HUDEP-2 (cell line): ENCODE measurements around the gene FYN.
"Not testable (repeated sequence)": the region's sequence is repeated elsewhere in the genome, so short reads cannot be mapped to it uniquely, and the experiment has no call there.

ENCODE experiments used
- DNase-seq, 76 experiments: peaks; one replicate each; lab custom pipeline; 2025; ENCODE audit not compliant: unreplicated experiment in 76 of 76; lab: John Stamatoyannopoulos, UW

Gene FYN

GRCh38 chr6:111835398-111835797 is 37.9 kb downstream of the FYN start:
- not testable (repeated sequence) for DNase-seq

GRCh38 chr6:111834356-111834755 is 38.9 kb downstream of the FYN start:
- no peak for DNase-seq

- DNase-seq, result no peak
These were observed 40.3 kb downstream of the FYN start for GRCh38 chr6:111832833-111833418.

GRCh38 chr6:111831408-111831807 is 41.8 kb downstream of the FYN start:
- no peak for DNase-seq

GRCh38 chr6:111829998-111830397 is 43.3 kb downstream of the FYN start:
- no peak for DNase-seq

GRCh38 chr6:111829581-111829980 is 43.7 kb downstream of the FYN start:
- no peak for DNase-seq

GRCh38 chr6:111828809-111829208 is 44.4 kb downstream of the FYN start:
- DNase-seq, result no peak

- DNase-seq, result no peak
These were observed 47.7 kb downstream of the FYN start for GRCh38 chr6:111825439-111826086.

GRCh38 chr6:111824608-111825337 is 48.5 kb downstream of the FYN start:
- no peak for DNase-seq

GRCh38 chr6:111823831-111824607 is 49.2 kb downstream of the FYN start:
- no peak for DNase-seq

GRCh38 chr6:111823012-111823411 is 50.2 kb downstream of the FYN start:
- no peak for DNase-seq

- no peak for DNase-seq
These were observed 53.8 kb downstream of the FYN start for GRCh38 chr6:111819458-111819857.

GRCh38 chr6:111818539-111819226 is 54.6 kb downstream of the FYN start:
- DNase-seq, result no peak

GRCh38 chr6:111817451-111818120 is 55.7 kb downstream of the FYN start:
- DNase-seq, result no peak

- no peak for DNase-seq
These were observed 59.5 kb downstream of the FYN start for GRCh38 chr6:111813677-111814310.

- DNase-seq, result no peak
These were observed 60.0 kb downstream of the FYN start for GRCh38 chr6:111813237-111813636.

- no peak for DNase-seq
These were observed 60.9 kb downstream of the FYN start for GRCh38 chr6:111812060-111813038.

- no peak for DNase-seq
These were observed 62.7 kb downstream of the FYN start for GRCh38 chr6:111810294-111811131.
